Natural killer cell treated with Interleukin-12 subunit alpha and Interleukin-12 subunit beta and Interleukin-15 and Interleukin-18, amount 100 ng/mL, for 72 hours (primary cell): ENCODE results near the gene UBA52. TPM values are rescaled to one million over a fixed set of nuclear protein-coding genes. Genes with fewer than 3 reads are reported as not detected.

ENCODE experiments used
- ATAC-seq, 2 donors: fragments of 150-1000 bp; cut with Tn5 transposase in 1 of 2; sonication (Bioruptor Pico), chemical (Tn5 transposase) in 1 of 2; 2 replicates each; pipeline ENCODE4 v1.10.0; 2021
- DNase-seq: peaks from one replicate; pipeline ENCODE4 v3.0.0; 2022; ENCODE audit warnings: low spot score
- H3K27ac Mint-ChIP-seq, 2 donors: 1 replicate in 1 of 2; 2 replicates in 1 of 2; pipeline ENCODE4 v1.8.0; 2022; ENCODE audit warnings: mixed read lengths in 2 of 2, mild to moderate bottlenecking in 1 of 2, moderate library complexity in 1 of 2
- H3K27me3 Mint-ChIP-seq, 2 donors: 1 replicate in 1 of 2; 2 replicates in 1 of 2; pipeline ENCODE4 v1.8.0; 2022; ENCODE audit warnings: mixed read lengths in 2 of 2
- H3K36me3 Mint-ChIP-seq: one replicate; pipeline ENCODE4 v1.8.0; 2022; ENCODE audit warnings: mixed read lengths
- H3K4me1 Mint-ChIP-seq, 2 donors: 1 replicate in 1 of 2; 2 replicates in 1 of 2; pipeline ENCODE4 v1.8.0; 2022; ENCODE audit warnings: low read depth in 2 of 2, mixed read lengths in 2 of 2, mild to moderate bottlenecking in 1 of 2
- H3K4me3 Mint-ChIP-seq: one replicate; pipeline ENCODE4 v1.8.0; 2022; ENCODE audit warnings: mixed read lengths
- H3K9me3 Mint-ChIP-seq: 2 replicates; pipeline ENCODE4 v1.8.0; 2022; ENCODE audit warnings: mixed read lengths
- total RNA-seq, 2 donors: library from RNA; stranded (reverse); gene quantifications; one replicate each; pipeline ENCODE4 v1.2.3, GENCODE V29; 2022

Gene UBA52
- total RNA-seq, 2 donors from 2014 or later = 1,148 to 1,390 TPM

GRCh38 chr19:18568367-18568766 lies 3.3 kb upstream of the UBA52 start:
- no peak overlapping the region for H3K27ac Mint-ChIP-seq
- ATAC-seq = no peak
- no peak overlapping the region for H3K4me3 Mint-ChIP-seq
- no peak for DNase-seq
- H3K4me1 Mint-ChIP-seq = peaks cover 19 to 20% of the 10 kb centered on the region in 2 donors
- no peaks in the 10 kb centered on the region for H3K9me3 Mint-ChIP-seq
- H3K36me3 Mint-ChIP-seq = peaks cover 8% of the 10 kb centered on the region
- H3K27me3 Mint-ChIP-seq = no peaks in the 10 kb centered on the region

DNA sequence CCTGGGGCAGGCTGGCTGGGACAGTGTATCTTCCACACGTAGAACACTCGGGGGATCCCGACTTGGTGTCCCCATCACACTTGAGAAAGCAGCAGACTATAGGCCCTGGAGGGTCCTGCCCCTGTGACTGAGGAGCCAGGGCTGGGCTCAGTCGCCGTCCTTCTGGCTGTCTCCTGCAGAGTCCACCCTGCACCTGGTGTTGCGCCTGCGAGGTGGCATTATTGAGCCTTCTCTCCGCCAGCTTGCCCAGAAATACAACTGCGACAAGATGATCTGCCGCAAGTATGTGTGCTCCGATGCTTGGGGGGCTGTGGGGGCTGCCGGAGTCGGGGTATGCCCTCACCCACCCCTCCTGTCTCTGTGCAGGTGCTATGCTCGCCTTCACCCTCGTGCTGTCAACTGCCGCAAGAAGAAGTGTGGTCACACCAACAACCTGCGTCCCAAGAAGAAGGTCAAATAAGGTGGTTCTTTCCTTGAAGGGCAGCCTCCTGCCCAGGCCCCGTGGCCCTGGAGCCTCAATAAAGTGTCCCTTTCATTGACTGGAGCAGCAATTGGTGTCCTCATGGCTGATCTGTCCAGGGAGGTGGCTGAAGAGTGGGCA lies 3.1 kb downstream of the UBA52 start:
- DNase-seq (no peak), ATAC-seq (no peak)
- peaks cover 8% of the 10 kb centered on the region for H3K36me3 Mint-ChIP-seq
- H3K4me1 Mint-ChIP-seq = peaks cover 19 to 29% of the 10 kb centered on the region in 2 donors
- H3K27me3 Mint-ChIP-seq = no peaks in the 10 kb centered on the region
- H3K4me3 Mint-ChIP-seq = peak overlapping the region; percentile 15
- no peaks in the 10 kb centered on the region for H3K9me3 Mint-ChIP-seq
- no peak overlapping the region for H3K27ac Mint-ChIP-seq

- H3K9me3 Mint-ChIP-seq = no peaks in the 10 kb centered on the region
- no peak overlapping the region for H3K27ac Mint-ChIP-seq
- H3K4me1 Mint-ChIP-seq = peaks cover 16 to 26% of the 10 kb centered on the region in 2 donors
- peaks cover 8% of the 10 kb centered on the region for H3K36me3 Mint-ChIP-seq
- ATAC-seq (no peak), DNase-seq (no peak)
- no peaks in the 10 kb centered on the region for H3K27me3 Mint-ChIP-seq
- H3K4me3 Mint-ChIP-seq = no peak overlapping the region
Measured at GRCh38 chr19:18576383-18576782, 4.7 kb downstream of the UBA52 start.

DNA sequence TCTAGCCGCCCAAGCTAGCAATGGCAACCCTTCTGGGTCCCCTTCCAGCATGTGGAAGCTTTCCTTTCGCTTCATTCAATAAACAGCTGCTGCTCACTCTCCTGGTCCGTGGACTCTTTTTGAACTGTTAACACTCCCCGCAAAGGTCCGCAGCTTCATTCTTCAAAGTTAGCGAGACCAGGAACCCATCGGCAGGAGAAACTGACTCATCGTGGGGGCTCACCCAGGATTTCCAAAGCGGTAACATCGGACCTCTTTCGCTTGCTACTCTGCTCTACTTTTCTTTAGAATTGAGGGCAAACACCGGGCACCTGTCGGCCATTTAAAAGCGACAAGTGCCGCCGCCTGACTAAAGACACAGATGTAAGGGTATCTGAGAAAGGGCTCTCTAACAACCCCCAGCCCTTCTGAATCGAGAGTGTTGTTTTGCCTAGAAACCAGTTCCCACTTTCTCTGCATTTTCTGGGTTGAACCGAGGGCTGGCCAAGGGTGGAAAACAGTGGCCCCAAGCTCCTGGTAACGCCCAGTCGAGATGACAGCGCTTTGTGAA lies 5.8 kb downstream of the UBA52 start:
- H3K4me1 Mint-ChIP-seq = peaks cover 10 to 18% of the 10 kb centered on the region in 2 donors

DNA sequence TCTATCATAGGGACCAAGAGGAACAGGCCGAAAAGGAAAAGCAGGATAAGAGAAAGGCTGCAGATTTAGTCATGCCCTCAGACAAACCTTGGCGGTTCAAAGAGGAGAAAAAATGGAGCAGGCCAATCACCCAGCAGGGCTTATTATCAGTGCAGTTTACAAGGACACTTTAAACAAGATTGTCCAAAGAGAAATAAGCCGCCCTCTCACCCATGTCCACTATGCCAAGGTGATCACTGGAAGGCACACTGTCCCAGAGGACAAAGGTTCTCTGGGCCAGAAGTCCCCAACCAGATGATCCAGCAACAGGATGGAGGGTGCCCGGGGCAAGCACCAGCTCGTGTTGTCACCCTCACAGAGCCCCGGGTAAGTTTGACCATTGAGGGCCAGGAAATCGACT lies 8.7 kb downstream of the UBA52 start:
- DNase-seq (peak; percentile 8), ATAC-seq (no peak)
- H3K36me3 Mint-ChIP-seq = no peaks in the 10 kb centered on the region
- H3K27ac Mint-ChIP-seq = no peak overlapping the region
- peaks cover 2 to 3% of the 10 kb centered on the region in 2 donors for H3K4me1 Mint-ChIP-seq
- no peak overlapping the region for H3K4me3 Mint-ChIP-seq
- H3K9me3 Mint-ChIP-seq = no peaks in the 10 kb centered on the region
- no peaks in the 10 kb centered on the region for H3K27me3 Mint-ChIP-seq

More for the DNA sequence above, 5.8 kb downstream of the UBA52 start:
- H3K4me3 Mint-ChIP-seq = no peak overlapping the region
- H3K9me3 Mint-ChIP-seq = no peaks in the 10 kb centered on the region
- no peaks in the 10 kb centered on the region for H3K27me3 Mint-ChIP-seq
- H3K27ac Mint-ChIP-seq = no peak overlapping the region
- H3K36me3 Mint-ChIP-seq = peaks cover 6% of the 10 kb centered on the region
- ATAC-seq (no peak), DNase-seq (peak; percentile 23)

GRCh38 chr19:18586306-18586705 lies 14.6 kb downstream of the UBA52 start:
- Mint-ChIP-seq H3K9me3 (no peaks in the 10 kb centered on the region), H3K27me3 (no peaks in the 10 kb centered on the region), H3K4me3 (no peak overlapping the region), H3K36me3 (no peaks in the 10 kb centered on the region), H3K4me1 (peaks cover 22 to 27% of the 10 kb centered on the region in 2 donors), H3K27ac (no peak overlapping the region)
- DNase-seq (no peak), ATAC-seq (no peak)

- Mint-ChIP-seq H3K27ac (peak overlapping the region; percentile 94 to 96), H3K9me3 (no peaks in the 10 kb centered on the region), H3K27me3 (no peaks in the 10 kb centered on the region), H3K4me1 (peaks cover 22 to 27% of the 10 kb centered on the region in 2 donors), H3K36me3 (no peaks in the 10 kb centered on the region), H3K4me3 (peak overlapping the region; percentile 96)
- DNase-seq = no peak
- no peak for ATAC-seq
Measured at GRCh38 chr19:18587561-18587960, 15.9 kb downstream of the UBA52 start.

- no peaks in the 10 kb centered on the region for H3K27me3 Mint-ChIP-seq
- H3K27ac Mint-ChIP-seq = peak overlapping the region; percentile 94 to 96
- H3K9me3 Mint-ChIP-seq = no peaks in the 10 kb centered on the region
- H3K4me1 Mint-ChIP-seq = peaks cover 22 to 27% of the 10 kb centered on the region in 2 donors
- no peaks in the 10 kb centered on the region for H3K36me3 Mint-ChIP-seq
- H3K4me3 Mint-ChIP-seq = peak overlapping the region; percentile 96
- DNase-seq = no peak
- ATAC-seq = peak in 1 of 2 donors; percentile 0
Measured at GRCh38 chr19:18587962-18588610, 16.4 kb downstream of the UBA52 start.

GRCh38 chr19:18588611-18589379 lies 17.1 kb downstream of the UBA52 start, which contains the start of gene REX1BD:
Gene REX1BD (plus strand): TSS chr19:18588798. CDS start chr19:18588802, 4 bp downstream.
- H3K9me3 Mint-ChIP-seq = no peaks in the 10 kb centered on the region
- ATAC-seq (peak; percentile 91 to 93), DNase-seq (peak; percentile 90)
- peak within 1 kb of the TSS; percentile 96 for H3K4me3 Mint-ChIP-seq
- H3K27me3 Mint-ChIP-seq = no peaks in the 10 kb centered on the region
- no peaks in the 10 kb centered on the region for H3K36me3 Mint-ChIP-seq
- peak within 1 kb of the TSS; percentile 94 to 96 for H3K27ac Mint-ChIP-seq
- H3K4me1 Mint-ChIP-seq = peaks cover 25 to 31% of the 10 kb centered on the region in 2 donors

DNA sequence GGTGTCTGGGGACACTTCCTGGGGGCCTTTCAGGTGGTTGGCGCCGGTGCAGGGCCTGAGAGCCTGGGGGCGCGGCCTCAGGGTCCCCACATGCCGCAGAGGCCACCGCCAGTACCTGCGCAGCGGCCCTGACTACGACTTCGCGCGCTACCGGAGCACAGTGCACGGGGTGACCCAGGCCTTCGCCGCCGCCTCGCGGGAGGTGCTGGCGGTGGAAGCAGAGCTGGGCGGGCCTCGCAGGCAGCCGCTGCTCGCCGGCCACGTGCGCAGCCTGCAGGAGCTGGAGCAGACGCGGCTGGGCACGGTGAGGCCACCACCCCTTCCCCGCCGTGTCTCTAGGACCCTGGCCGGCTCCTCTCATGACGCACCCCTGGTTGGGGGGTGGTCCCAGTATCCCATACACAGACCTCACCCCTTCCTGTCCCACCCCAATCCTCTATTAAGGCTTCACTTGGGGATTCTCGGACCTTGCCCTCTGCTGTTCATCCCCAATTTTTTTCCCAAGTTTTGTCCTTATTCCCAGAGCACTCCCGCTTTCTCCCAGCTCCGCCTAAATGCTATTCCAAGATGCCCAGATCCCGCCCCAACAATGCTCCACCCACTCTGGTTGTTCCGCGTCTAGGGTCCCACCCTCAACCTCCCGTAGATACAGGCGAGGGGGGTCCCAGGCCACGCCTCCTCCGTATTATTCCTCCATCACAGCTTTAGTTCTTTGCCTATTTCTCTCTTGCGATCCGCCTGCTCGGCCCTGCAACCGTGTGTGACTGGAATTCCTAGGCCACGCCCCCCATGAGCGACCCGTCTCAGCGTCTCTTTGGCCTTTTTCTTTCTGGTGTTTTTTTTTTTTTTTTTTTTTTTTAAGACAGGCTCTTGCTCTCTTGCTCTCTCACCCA lies 18.0 kb downstream of the UBA52 start:
- Mint-ChIP-seq H3K36me3 (no peaks in the 10 kb centered on the region), H3K27me3 (no peaks in the 10 kb centered on the region), H3K4me1 (peaks cover 23 to 34% of the 10 kb centered on the region in 2 donors), H3K4me3 (peak overlapping the region; percentile 96), H3K27ac (peak overlapping the region; percentile 75 to 96), H3K9me3 (no peaks in the 10 kb centered on the region)
- peak; percentile 68 to 73 for ATAC-seq
- DNase-seq = peak; percentile 78

- H3K4me1 Mint-ChIP-seq = peaks cover 29 to 33% of the 10 kb centered on the region in 2 donors
- no peaks in the 10 kb centered on the region for H3K9me3 Mint-ChIP-seq
- DNase-seq (no peak), ATAC-seq (no peak)
- H3K36me3 Mint-ChIP-seq = no peaks in the 10 kb centered on the region
- H3K4me3 Mint-ChIP-seq = peak overlapping the region; percentile 96
- peak overlapping the region; percentile 75 to 96 for H3K27ac Mint-ChIP-seq
- no peaks in the 10 kb centered on the region for H3K27me3 Mint-ChIP-seq
Measured at GRCh38 chr19:18590273-18591272, 18.9 kb downstream of the UBA52 start.

- DNase-seq = no peak
- Mint-ChIP-seq H3K27ac (no peak overlapping the region), H3K4me3 (no peak overlapping the region)
Measured at GRCh38 chr19:18591735-18592385, 20.2 kb downstream of the UBA52 start.

More at GRCh38 chr19:18591735-18592385, 20.2 kb downstream of the UBA52 start:
- H3K27me3 Mint-ChIP-seq = peaks cover 0 to 4% of the 10 kb centered on the region in 2 donors
- no peak for ATAC-seq
- no peaks in the 10 kb centered on the region for H3K36me3 Mint-ChIP-seq
- H3K9me3 Mint-ChIP-seq = no peaks in the 10 kb centered on the region
- H3K4me1 Mint-ChIP-seq = peaks cover 33 to 35% of the 10 kb centered on the region in 2 donors
